GM12872 (cell line): Measurements from ENCODE around the gene GTF3C6.

ENCODE experiments used
- CTCF ChIP-seq: IDR thresholded peaks from 3 replicates; pipeline ENCODE4 v1.5.1; 2011; ENCODE audit warnings: low read depth, mild to moderate bottlenecking, low read length, moderate library complexity; ENCODE audit not compliant: insufficient read depth

Gene GTF3C6

GRCh38 chr6:110960014-110960390 is 1.5 kb downstream of the GTF3C6 start:
- no peak for TF ChIP-seq CTCF

GRCh38 chr6:110965629-110966229 is 7.2 kb downstream of the GTF3C6 start:
- no peak for TF ChIP-seq CTCF

- TF ChIP-seq CTCF: no peak
Observed at GRCh38 chr6:110971468-110971867, 13.0 kb downstream of the GTF3C6 start.

- no peak for TF ChIP-seq CTCF
Observed at GRCh38 chr6:110976575-110976974, 18.1 kb downstream of the GTF3C6 start.

GRCh38 chr6:110979565-110980101 is 21.1 kb downstream of the GTF3C6 start:
- no peak for TF ChIP-seq CTCF

GRCh38 chr6:110980227-110980626 is 21.7 kb downstream of the GTF3C6 start:
- no peak for TF ChIP-seq CTCF

GRCh38 chr6:110980648-110981047 is 22.1 kb downstream of the GTF3C6 start:
- no peak for TF ChIP-seq CTCF
